HG02885 (cell line): Measurements from ENCODE around the gene OBI1.

Source experiments
- ATAC-seq: cut with Tn5 transposase; IDR thresholded peaks from one replicate; pipeline ENCODE4 v1.9.1; 2021; ENCODE audit warnings: mild to moderate bottlenecking; ENCODE audit not compliant: unreplicated experiment, poor library complexity

Gene OBI1

DNA sequence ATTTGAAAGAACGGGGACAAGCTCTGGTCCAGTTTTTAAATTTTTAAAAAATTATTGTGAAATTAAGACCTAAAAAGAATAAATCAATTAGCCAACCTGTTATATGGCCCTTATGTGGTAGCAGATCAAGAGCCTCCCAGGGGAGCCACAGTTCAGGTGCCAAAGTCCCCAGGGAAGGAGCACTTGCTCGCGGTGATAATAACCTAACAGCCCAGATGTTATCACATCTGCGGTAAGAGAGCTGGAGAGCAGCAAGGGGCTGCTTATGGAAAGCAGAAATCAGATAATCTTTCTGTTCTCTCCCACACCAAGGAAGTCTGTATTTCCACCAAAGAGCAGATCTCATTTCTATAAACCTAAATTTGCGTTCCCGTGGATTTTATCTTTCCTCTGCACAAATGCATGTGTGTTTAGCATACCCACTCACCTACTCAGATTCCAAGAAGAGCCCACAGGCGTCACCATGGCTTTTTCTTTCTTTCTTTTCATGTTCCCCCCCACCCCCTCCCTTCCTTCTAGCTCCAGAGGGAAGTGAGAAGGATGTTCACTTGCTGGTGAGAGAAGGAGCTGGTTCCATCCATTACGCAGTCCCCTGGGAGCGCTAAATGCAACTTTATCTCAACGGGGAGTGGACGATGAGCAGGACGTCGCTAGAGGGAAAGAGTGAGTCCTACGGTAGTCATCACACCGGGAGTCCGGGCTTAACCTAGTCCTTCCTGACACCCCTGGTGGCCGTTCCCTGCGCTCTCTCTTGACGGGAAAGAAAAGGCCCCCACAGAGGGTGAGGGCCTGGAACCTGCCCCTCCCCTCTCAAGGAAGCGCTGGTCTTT lies 54.0 kb downstream of the OBI1 start:
- no peak for ATAC-seq

DNA sequence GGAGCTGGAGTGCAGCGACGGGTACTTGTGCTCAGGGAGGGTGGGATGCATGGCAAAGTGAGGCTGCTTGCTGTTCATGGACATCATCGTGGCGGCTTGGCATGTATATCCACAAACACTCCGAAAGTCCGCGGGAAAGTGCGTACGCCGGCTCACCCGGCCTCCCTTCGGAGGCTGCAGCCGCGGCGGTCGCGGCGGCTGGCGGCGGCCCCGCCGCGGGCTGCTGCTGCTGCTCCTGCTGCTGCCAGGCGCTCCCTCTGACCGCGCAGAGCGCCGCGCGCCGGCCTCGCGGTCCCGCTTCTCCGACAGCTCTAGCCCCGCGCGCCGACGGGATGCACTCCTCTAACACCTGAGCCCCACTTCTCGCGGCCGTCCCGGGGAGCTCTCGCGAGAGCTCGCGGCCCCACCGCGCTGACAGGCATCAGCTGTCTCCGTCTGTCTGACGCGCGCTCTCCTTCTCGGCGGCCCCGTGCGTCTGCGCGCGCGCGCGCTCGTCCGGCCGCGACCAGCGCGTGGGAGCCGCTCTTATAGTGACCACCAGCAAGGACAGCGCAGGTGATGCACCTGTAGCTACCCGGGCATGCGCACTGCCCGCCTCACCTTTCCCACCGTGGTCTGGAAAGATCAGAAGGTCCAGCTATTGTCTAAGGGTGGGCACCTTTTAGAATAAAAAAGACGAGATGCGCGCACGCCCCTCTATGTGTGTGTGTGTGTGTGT lies 55.6 kb downstream of the OBI1 start, which contains the start of gene POU4F1:
POU4F1 (minus strand) TSS at position 313 of the 718 bp plus-strand sequence; CDS start at position 87, 226 bp downstream.
- ATAC-seq, result peak; percentile 87

DNA sequence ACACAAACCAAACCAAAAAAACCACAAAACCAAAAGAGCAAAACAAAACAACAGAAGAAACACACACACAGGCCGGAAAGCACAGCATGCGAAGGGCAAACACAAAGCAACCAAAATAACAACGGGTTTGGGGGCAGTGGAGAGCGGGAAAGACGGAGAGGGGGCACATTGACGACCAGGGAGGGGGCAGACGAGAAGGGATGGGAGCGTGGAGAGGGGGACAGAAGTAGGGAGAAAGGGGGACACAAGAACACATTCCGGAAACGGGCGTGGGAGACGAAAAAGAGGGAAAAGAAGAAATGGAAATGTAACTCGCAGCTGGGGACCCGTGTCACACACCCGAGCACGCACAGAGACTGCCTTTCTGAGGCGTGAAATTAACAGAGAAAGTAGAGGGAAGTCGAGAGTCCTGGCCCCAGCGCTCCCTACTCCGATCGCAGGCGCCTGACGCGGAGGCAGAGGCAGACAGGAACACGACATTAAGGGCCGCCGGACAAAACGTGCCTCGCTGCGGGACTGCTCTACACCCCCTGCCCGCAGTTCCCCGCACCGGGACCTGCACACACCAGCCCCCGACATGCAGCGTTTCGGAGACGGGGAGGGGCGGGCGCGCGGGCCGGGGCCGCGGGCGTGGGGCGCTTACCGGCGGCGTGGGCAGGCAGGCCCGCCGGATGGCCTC lies 56.3 kb downstream of the OBI1 start:
- peak; percentile 24 for ATAC-seq

DNA sequence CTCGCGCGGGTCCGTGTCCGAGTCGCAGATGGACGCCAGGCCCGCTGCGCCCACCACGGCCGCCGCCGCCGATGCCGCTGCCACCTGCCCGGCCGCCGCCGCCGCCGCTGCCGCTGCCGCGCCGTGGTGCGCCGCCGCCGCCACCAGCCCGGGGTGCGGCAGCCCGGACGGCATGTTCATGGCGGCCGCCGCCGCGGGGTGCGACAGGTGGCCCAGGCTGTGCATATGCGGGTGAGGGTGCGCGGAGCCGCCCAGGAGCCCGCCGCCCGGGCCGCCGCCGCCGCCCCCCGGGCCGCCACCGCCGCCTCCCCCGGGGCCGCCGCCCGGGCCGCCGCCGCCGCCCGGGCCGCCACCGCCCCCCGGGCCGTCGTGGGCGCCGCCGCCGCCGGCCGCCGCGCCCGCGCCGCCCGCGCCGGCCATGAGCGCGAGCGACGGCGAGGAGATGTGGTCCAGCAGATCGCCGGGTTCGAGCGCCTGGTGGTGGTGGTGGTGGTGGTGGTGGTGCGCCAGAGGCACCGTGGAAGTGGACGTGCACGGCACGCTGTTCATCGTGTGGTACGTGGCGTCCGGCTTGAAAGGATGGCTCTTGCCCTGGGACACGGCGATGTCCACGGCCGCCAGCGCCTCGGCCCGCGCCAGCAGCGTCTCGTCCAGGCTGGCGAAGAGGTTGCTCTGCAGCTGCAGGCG lies 56.9 kb downstream of the OBI1 start:
- peak; percentile 12 for ATAC-seq

DNA sequence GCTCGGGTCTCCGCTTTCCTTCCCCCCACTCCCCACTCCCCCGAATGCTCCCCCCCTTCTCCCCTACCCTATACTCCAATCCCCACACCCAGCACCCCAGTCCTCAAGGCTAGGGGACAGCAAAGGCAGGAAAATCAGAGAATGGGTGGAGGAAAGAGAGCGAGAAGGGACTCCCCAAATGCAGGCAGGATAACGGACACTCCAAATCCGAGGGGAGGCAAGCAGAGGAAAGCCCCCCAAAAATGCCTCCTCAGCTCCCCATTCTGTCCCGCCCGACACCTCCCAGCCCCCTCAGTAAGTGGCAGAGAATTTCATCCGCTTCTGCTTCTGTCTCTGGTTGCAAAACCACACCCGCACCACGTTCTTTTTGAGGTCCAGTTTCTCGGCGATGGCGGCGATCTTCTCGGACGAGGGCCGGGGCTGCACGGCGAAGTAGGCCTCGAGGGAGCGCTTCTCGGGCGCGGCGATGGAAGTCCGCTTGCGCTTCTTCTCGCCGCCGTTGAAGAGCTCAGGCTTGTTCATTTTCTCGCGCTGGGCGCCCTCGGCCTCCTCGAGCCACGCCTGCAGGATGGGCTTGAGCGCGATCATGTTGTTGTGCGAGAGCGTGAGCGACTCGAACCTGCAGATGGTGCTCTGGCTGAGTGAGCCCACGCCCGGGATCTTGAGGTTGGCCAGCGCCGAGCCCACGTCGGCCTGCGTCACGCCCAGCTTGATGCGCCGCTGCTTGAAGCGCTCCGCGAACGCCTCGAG lies 57.7 kb downstream of the OBI1 start:
- peak; percentile 26 for ATAC-seq

DNA sequence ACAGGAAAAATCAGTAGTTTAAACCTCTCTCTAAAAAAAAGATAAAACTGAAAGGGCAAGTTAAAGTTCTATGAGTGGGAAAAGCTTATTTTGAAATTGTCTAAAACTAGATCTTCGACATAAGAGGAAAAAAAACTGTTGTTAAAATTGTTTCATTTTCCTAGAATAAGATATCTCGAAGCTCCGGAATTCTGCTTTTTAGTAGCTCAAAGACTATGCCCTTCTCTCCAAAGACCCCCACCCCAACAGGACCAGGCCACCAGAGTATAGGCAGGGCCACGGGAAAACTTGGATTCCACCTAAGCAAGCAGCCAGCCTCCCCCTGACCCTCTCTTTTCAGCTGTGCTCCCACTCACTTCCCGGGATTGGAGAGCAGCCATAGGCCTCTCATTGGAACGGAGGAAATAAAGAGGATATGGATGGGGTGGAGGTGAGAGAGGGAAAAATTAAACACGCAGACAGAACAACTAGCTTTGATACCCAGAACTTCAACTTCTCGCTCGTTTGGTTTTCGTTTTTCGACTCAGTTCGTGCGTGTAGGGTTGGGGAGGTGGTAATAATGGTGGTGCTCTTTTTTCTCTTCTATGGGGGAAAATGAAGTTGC lies 58.6 kb downstream of the OBI1 start:
- no peak for ATAC-seq

DNA sequence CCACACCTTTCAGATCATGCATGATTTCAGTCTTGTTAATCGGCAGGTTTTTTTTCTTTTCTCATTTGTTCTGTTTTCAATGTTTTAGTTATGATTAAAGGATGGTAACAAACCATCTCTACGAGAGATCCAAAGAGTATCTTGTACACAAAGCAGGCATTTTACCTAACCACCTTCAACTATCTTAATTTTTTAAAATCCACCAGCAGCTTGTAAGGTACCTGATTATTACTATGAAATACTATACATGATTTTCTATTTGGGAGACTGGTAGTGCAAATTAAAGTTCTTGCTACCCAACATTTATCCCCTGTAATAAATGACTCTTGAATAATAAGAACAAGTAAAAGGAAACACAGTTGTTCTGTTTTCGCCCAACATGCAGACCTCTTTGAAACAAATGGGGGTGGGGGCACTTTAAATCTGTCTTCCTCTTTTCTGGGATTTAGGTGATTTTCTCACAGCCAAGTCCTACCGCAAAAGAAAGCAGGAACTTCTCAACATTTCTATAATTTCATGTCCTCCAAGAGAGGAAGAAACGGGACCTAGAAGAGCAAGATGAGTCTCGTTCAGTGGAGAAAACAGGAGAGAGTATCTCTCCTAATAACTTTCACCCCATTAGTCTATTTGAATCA lies 59.2 kb downstream of the OBI1 start:
- ATAC-seq, result no peak

DNA sequence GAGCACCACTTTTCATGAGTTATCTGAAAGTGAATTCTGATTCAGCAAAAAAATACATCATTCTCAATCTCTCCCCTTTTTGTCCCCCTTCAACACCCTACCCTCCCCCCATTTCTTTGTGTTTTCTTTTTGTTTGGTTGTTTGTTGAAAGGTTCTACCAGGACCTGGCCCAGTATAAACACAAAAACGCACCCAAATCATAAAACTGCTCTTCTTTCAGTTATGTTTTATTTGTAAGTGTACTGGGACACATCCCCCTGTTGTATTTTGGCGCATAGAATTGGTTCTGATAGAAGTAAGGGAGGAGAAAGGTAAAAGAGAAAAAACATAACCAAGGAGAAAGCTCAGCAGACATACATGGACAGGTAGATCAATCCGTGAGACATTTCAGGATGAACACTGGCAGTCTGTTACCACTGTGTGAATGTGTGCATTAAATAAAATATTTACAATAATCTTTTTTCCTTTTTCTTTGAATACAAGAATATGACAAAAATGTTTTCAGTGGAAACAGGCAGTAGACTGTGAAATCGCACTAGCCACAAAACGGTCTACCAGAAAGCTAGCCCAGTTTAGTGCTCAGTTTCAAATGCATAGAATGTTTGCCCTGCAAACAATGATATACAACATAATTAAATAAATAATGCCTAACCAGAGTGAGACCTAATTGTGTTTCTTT lies 59.9 kb downstream of the OBI1 start:
- ATAC-seq, result no peak

DNA sequence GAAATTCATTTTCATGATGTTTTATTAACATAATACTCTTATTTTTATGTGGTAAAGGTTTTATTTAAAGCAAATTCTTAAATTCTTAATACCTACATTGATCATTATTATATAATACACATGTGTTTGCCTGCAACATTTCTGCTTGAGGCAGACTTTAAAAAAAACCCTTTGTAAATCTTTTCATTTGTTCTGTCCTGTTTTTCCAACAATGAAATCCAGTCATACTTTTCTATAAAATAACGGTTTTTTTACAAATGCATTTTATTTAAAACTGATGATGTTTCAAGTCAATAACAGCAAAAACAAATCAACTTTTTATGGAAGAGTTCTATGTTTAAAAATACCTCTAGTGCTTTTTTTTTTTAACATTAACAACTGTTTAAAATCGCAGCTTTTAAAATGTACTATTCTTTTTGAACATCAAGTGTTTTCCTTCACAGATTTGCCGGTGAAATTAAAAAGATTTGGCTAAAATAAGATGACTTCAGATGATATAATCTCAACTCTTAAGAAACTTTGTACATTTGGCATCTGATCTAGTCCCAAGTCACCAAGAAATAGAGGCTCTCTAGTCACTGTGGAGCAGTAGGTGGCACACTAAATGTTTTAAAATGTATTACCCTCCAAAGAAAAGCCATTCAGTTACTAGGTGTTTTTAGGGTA lies 60.7 kb downstream of the OBI1 start:
- no peak for ATAC-seq

DNA sequence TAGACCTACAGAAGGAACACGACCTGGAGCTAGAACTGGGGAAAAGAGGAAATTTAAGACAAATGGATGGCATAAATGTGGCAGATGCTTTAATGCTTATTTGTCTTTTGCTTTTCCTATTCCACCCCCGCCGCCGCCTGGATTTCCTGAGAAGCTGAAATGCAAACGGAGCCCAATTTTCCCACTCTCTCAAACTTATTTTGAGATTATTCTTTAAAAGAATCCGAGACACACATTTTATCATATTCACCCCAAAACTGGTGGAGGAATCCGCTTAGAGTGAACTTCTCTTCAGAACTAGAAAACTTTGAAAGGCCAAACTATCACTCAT lies 61.4 kb downstream of the OBI1 start:
- no peak for ATAC-seq

DNA sequence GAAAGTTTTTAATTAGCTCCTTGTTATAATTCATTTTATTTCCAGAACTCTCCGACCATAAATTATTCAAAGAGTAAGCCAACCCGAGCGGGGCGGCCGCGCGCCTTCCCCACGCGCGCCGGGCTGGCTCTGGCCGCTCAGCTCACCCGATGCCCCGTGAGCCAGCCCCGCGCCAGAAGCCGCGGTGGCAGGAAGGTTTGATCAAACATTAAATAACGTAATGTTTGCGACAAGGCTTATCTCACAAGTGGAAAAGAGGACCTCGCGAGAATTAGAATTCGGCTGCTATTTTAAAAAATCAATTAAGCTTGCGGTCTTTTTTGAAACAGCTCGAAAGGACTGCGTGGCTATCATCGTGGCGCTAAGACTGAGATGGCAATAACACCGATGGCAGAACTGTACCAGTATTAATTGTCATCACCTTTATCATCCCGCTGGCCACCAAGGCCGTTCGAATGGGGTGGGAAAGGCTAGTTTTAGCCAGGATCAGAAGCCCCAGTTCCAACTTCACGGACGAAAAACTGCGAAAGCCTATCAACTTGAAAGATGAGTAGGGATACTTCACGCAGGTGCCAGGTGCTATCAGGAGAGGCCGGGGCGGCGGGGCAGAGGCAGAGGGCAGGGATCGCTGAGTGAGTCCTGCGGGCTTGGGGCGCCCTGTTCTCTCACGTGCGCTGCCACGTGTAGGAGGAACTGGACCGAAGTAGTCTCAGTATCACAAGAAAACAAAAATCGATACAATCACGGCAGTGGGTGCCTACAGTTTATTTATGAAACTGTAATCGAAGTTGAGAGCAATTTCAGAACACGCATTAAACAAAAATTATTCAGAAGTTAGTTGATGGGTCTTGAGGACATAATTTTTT lies 62.0 kb downstream of the OBI1 start:
- no peak for ATAC-seq

DNA sequence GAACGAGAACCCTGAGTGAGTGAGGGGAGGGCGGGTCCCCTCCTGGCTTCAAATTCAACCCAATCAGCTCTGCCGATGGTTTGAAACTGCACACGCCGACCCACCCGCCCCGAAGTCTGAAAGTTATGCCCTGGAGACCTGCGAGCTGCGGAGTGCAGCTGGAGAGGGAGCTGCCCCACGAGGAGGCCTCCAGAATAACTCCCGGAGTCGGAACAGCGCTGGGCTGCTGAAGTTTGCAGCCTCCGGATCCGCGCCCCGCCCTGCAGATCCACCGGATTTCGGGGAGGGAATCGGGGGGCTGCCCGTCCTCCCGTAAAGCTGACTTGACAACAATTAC lies 62.6 kb downstream of the OBI1 start:
- peak; percentile 16 for ATAC-seq

DNA sequence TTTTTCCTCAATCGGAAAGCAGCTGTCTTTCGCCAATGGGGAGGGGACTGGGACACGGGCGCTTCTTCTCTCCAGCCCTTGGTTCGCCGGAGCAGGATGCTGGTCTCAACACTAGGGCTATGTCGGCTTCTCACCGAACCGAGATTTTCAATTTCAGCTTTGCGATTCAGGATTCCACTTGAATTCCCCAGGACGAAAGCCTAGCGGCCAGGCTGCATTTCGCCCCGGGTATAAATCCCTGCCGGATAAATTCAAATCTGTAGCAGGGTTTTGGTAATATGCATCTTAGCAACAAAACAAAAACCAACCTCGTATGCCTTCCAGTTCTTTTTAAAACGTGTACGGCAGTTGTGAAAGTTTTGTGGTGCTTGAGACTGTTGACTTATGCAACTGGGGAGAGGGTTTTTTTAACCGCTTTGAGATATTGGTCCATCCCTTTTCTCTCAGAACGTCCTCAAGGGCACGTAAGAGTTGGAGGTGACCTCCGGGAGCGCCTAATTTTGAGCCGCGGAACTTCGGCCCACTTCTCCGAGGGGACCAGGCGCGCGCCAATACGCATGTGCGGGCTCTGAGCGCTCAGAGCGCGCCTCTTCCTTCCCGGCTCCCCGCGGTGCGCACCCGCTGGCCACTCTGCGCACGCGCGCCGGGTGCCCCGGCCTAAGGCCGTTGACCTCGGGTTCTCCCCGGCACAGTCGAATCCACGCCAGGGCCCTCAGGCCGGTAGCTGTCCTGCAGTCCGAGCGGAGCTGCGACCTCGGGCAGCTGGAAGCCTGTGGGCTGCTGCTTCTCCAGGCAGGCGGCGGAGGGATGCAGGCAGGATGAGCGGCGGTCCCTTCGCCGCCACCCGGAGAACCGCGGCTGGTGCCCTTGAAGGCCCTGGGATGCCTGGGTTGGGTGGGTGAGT lies 63.2 kb downstream of the OBI1 start:
- ATAC-seq, result peak; percentile 82

DNA sequence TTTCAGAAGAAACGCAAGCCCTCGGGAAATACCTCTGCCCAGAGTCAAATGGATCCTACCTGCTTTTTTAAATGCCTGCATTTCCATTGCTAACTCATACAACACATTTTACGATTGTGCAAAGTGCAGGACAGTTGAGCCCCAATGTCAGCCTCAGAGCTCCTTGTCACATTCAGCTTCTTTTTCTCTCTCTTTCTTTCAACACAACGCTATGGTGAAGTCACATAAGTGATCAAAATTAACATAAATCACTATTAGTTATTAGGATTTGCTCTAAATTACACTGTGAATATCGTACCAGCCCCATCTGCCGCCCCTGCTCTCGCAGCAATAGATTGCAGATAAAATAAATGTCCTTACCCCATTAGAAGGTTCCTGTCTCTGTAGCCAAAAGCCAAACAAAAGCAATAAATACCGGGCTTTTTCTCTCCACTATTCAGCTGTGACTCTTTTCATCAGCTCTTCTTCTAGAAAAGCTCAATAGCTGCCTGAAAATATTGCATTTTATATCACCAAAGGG lies 64.4 kb downstream of the OBI1 start:
- no peak for ATAC-seq

DNA sequence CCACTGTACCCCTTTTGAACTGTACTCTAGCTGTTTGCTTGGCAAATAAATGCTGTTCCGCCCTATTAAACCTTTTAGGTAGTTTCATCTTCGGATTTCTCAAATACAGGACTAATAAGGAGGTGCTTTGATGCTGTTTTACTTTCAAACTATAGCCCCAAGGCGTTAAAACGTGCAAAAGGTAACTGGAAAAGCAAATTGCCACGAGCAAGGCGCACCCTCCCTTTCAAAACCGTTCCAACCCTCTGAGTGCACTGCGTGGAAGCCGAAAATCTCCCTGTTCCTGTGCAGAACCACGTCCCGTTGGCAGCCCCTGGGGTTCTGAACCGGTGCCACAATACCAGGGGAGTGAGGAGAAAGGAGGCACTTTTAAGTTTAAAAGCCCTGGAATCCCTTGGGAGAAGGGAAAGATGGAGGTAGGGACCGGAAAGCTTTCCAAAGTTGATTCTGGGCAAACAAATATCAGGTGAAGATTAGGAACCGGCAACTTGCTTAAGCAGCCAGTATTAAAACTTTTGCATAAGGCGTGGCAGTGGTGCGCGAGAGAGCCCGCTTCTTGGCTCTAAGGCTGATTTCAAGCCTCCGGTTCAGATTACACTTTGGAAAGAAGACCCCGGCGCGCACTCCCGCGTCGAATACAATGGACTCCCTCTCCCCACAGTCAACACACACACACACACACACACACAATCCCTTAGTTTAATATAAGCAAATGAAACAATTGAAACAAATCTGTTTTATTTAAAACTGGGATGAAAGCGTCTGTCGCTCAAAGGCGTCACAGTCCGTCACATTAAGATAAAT lies 65.1 kb downstream of the OBI1 start:
- ATAC-seq, result no peak
